Pancreas (tissue), 10 donors: Measurements from ENCODE around the gene HCN3. TPM values are rescaled to one million over a fixed set of nuclear protein-coding genes. Genes with fewer than 3 reads are reported as not detected.

Experiments
- ATAC-seq, 4 donors: fragments of 200-7000 bp; cut with Tn5 transposase; one replicate each; pipeline versions ENCODE4 v1.8.0 to v1.9.1; 2020; ENCODE audit warnings: mild to moderate bottlenecking in 4 of 4, moderate library complexity in 4 of 4
- DNase-seq, 6 donors: peaks; one replicate each; pipeline ENCODE4 v3.0.0-alpha.2; 2020
- FAIRE-seq: peaks from 2 replicates; lab custom pipeline; 2012; peaks lifted over from hg19 to GRCh38; lab: Jason Lieb, UNC
- H3K27ac ChIP-seq, 4 donors: fragments of 200-600 bp; sonication (generic); 1 replicate in 3 of 4; 2 replicates in 1 of 4; pipeline versions ENCODE4 v1.5.0 to v1.8.0; 2020
- H3K27me3 ChIP-seq, 4 donors: fragments of 200-600 bp; one replicate each; pipeline ENCODE4 v1.8.0; 2021
- H3K36me3 ChIP-seq, 3 donors: fragments of 200-600 bp; sonication (generic) in 1 of 3; one replicate each; pipeline versions ENCODE4 v1.5.0 to v1.8.0; 2020 to 2021
- H3K4me1 ChIP-seq, 3 donors: fragments of 200-600 bp; one replicate each; pipeline ENCODE4 v1.8.0; 2021
- H3K4me3 ChIP-seq, 4 donors: fragments of 200-600 bp; sonication (generic) in 2 of 4; one replicate each; pipeline versions ENCODE4 v1.5.0 to v1.8.0; 2020 to 2021
- H3K9me3 ChIP-seq, 4 donors: fragments of 200-600 bp; one replicate each; pipeline ENCODE4 v1.8.0; 2021
- CTCF ChIP-seq, 4 donors: fragments of 200-600 bp; sonication (generic) in 3 of 4; IDR thresholded peaks; one replicate each; pipeline versions ENCODE4 v1.5.0 to v1.8.0; 2021; ENCODE audit warnings: antibody characterized with exemption in 4 of 4
- WGBS, 2 donors: extraction: QIAGEN DNeasy Blood & Tissue Kit; methylation state at CpG; one replicate each; pipeline ENCODE4 v1.1.7; 2013; 5-methylcytosine and 5-hydroxymethylcytosine counted together
- intact Hi-C, 3 donors: fragments of 100-400 bp; cut with DNase I; formaldehyde crosslinking; loops; one replicate each; pipeline versions ENCODE4 v1.11.1 to v1.14.2; 2022
- polyA plus RNA-seq, 2 donors: library from polyadenylated mRNA; stranded (reverse); fragments of 200-250 nt; gene quantifications; one replicate each; pipeline ENCODE4 v1.2.3, GENCODE V29; 2013
- total RNA-seq, 6 donors: library from RNA; stranded (reverse); fragmentation: NEBNext Ultra II Directional in 4 of 6; extraction: Animal tissue kit (Norgen Biotek cat#: 25700) in 4 of 6; gene quantifications; one replicate each; pipeline versions ENCODE4 v1.2.1 to v1.2.4, GENCODE V29; 2021 to 2023
- donor health status: healthy with polysubstance abuse.
- donor health status: DM: no; HTN: no; CAD: no; lungs with moderate emphysema.
- donor health status: DM: no; HTN: no; CAD: no.
- donor health status: control.
- donor health status: control.
- donor health status: Bipolar disorder and iron deficiency.
- donor health status: DM: yes; HTN: yes; CAD: no.
- donor health status: DM: no; HTN: no; CAD: no.
- donor health status: DM: no; HTN: no; CAD: no.
- donor health status: DM: yes; HTN: yes; CAD: no.

Gene HCN3
- total and polyA plus RNA-seq, 8 donors, result 0.66 to 12.0 (median 1.8) TPM

GRCh38 chr1:155295942-155296267, 18.6 kb downstream of the HCN3 start:
- FAIRE-seq, result no peak
- Histone ChIP-seq H3K36me3 (no peaks in the 10 kb centered on the region), H3K9me3 (no peaks in the 10 kb centered on the region), H3K27ac (no peak overlapping the region), H3K4me3 (no peak overlapping the region), H3K27me3 (no peaks in the 10 kb centered on the region), H3K4me1 (no peaks in the 10 kb centered on the region)
- intact Hi-C loops, result no loop called here
- WGBS, 2 donors, result 72 to 82% methylated on average over 7 of the region's 7 CpGs
- no peak for ATAC-seq
- TF ChIP-seq CTCF (IDR thresholded peaks at IDR 0.05), result no peak
- DNase-seq, result no peak

DNA sequence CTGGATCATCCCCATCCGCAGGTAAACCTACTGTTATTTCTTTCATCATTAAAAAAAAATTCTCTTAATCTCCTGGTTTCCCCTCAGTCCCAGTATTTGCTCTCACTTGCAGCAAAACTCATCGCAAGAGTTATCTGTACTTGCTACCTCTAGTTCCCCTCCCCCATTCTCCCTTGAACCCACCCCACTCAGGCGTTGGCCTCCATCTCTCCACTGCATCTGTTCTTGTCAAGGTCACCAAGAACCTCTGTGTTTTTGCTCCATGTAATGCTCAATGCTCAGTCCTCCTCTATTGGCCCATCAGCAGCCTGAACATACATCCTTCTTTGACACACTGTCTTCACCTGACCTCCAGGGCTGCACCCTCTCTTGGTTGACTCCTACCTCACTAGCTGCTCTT, 19.4 kb downstream of the HCN3 start:
- no peak for FAIRE-seq
- Histone ChIP-seq H3K4me1 (no peaks in the 10 kb centered on the region), H3K27ac (no peak overlapping the region), H3K4me3 (no peak overlapping the region), H3K9me3 (no peaks in the 10 kb centered on the region), H3K36me3 (no peaks in the 10 kb centered on the region), H3K27me3 (no peaks in the 10 kb centered on the region)
- DNase-seq, result no peak
- TF ChIP-seq CTCF (IDR thresholded peaks at IDR 0.05), result no peak
- intact Hi-C loops, result no loop called here
- ATAC-seq, result no peak
- 70 to 71% methylated on average over 3 of the region's 3 CpGs for WGBS, 2 donors

DNA sequence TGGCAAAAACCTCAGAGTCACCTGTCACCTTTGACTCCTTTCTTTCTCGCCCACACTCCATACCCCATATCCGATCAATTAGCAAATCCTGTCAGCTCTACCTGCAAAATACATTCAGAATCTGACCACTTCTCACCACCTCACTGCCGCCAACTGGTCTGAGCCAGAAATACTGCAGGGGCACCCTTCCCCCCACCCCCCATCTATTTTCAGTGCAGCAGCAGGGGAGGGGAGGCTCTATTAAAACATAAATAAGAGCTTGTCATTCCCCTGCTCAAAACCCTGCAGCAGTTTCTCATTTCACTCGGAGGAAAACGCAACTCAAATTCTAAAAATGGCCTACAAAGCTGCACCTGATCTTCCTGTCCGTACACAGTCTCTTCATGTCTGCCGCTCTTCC, 20.1 kb downstream of the HCN3 start:
- H3K4me3 ChIP-seq, result no peak overlapping the region
- ATAC-seq (no peak), DNase-seq (no peak), FAIRE-seq (no peak)
- no peaks in the 10 kb centered on the region for H3K36me3 ChIP-seq
- intact Hi-C loops, result no loop called here
- no peaks in the 10 kb centered on the region for H3K4me1 ChIP-seq
- no peak overlapping the region for H3K27ac ChIP-seq
- H3K9me3 ChIP-seq, result no peaks in the 10 kb centered on the region
- no peak for TF ChIP-seq CTCF (IDR thresholded peaks at IDR 0.05)
- WGBS, 2 donors, result 76 to 83% methylated on average over 7 of the region's 7 CpGs
- H3K27me3 ChIP-seq, result no peaks in the 10 kb centered on the region

DNA sequence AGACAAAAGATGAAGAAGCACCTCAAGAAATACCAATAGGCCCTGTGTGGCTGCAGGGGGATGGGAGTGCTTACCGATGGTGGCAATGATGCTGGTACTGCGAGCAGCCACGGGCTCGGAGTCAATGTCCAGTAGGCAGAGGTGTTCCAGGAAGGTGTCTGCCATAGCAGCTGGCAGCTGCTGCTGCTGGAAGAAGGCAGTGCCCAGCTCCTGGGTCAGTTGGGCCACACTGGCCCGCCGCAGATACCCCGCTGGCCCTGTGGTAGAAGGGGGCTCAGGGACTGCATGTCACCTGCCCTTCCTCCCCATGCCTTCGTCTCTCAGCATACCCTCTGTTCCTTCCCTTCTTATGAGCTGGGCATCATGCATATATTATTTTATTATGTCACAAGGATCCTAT, 22.8 kb downstream of the HCN3 start:
- WGBS, 2 donors, result 86 to 90% methylated on average over 8 of the region's 8 CpGs
- FAIRE-seq, result no peak

More for the DNA sequence above, 22.8 kb downstream of the HCN3 start:
- no peak overlapping the region for H3K4me3 ChIP-seq
- no peak for TF ChIP-seq CTCF (IDR thresholded peaks at IDR 0.05)
- ATAC-seq, result no peak
- no peak overlapping the region for H3K27ac ChIP-seq
- no peak for DNase-seq
- no peaks in the 10 kb centered on the region for H3K36me3 ChIP-seq
- H3K4me1 ChIP-seq, result no peaks in the 10 kb centered on the region
- no peaks in the 10 kb centered on the region for H3K27me3 ChIP-seq
- H3K9me3 ChIP-seq, result no peaks in the 10 kb centered on the region
- intact Hi-C loops, result no loop called here
